ENCODE data around the gene ZC2HC1C.
A peak's percentile ranks its signal among the peaks of the same experiment; 100 is the strongest.
"Not testable (repeated sequence)": the region's sequence is repeated elsewhere in the genome, so short reads cannot be mapped to it uniquely, and the experiment has no call there.

ZC2HC1C gene

GRCh38 chr14:75096959-75097358 is 27.5 kb downstream of the ZC2HC1C start:
- no peak for DNase-seq

GRCh38 chr14:75098212-75098611 is 28.8 kb downstream of the ZC2HC1C start:
- no peak for DNase-seq

GRCh38 chr14:75098682-75099081 is 29.2 kb downstream of the ZC2HC1C start:
- no peak for DNase-seq

- DNase-seq = no peak
Observed at GRCh38 chr14:75101491-75101890, 32.0 kb downstream of the ZC2HC1C start.

- DNase-seq = no peak
Observed at GRCh38 chr14:75107186-75107585, 37.7 kb downstream of the ZC2HC1C start.

- no peak for DNase-seq
Observed at GRCh38 chr14:75109877-75110276, 40.4 kb downstream of the ZC2HC1C start.

GRCh38 chr14:75113932-75114539 is 44.6 kb downstream of the ZC2HC1C start:
- DNase-seq = no peak

GRCh38 chr14:75119056-75119455 is 49.6 kb downstream of the ZC2HC1C start:
- no peak for DNase-seq

- no peak for DNase-seq
Observed at GRCh38 chr14:75120541-75121291, 51.3 kb downstream of the ZC2HC1C start.

- no peak for DNase-seq
Observed at GRCh38 chr14:75121552-75121951, 52.1 kb downstream of the ZC2HC1C start.

- DNase-seq = peak; percentile 24
Observed at GRCh38 chr14:75123991-75124390, 54.5 kb downstream of the ZC2HC1C start.

- peak; percentile 48 for DNase-seq
Observed at GRCh38 chr14:75125617-75126016, 56.2 kb downstream of the ZC2HC1C start.

- DNase-seq = no peak
Observed at GRCh38 chr14:75126121-75126544, 56.7 kb downstream of the ZC2HC1C start.

- DNase-seq = peak; percentile 85
Observed at GRCh38 chr14:75126679-75127473, 57.4 kb downstream of the ZC2HC1C start, which contains the start of gene NEK9. TSS of gene NEK9 (minus strand) at chr14:75127048. CDS start at chr14:75126921, 127 bp downstream.

GRCh38 chr14:75127474-75127820 is 58.0 kb downstream of the ZC2HC1C start:
- not testable (repeated sequence) for DNase-seq

- no peak for DNase-seq
Observed at GRCh38 chr14:75127903-75128595, 58.6 kb downstream of the ZC2HC1C start.

GRCh38 chr14:75128596-75128990 is 59.2 kb downstream of the ZC2HC1C start:
- DNase-seq = no peak

Data from fibroblast of skin of abdomen (primary cell).